ENCODE results near the gene OR52W1. TPM values are rescaled to one million over a fixed set of nuclear protein-coding genes. Genes with fewer than 3 reads are reported as not detected.
"Not testable (repeated sequence)": the region's sequence is repeated elsewhere in the genome, so short reads cannot be mapped to it uniquely, and the experiment has no call there.

The OR52W1 gene
- total RNA-seq, 2 donors from 2014 or later: not detected

DNA sequence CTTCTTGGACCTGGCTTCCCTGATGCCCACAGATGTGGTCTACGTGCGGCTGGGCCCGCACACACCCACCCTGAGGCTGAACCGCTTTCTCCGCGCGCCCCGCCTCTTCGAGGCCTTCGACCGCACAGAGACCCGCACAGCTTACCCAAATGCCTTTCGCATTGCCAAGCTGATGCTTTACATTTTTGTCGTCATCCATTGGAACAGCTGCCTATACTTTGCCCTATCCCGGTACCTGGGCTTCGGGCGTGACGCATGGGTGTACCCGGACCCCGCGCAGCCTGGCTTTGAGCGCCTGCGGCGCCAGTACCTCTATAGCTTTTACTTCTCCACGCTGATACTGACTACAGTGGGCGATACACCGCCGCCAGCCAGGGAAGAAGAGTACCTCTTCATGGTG is 41.1 kb downstream of the OR52W1 start:
- ATAC-seq (ENCODE audit: insufficient number of reproducible peaks, low FRiP score, low read depth) (no peak), DNase-seq (ENCODE audit: low spot score) (no peak)
- Histone ChIP-seq H3K27ac (no peak overlapping the region), H3K4me1 (ENCODE audit: control insufficient read depth in 1 of 2, low read depth in 2 of 2) (no peaks in the 10 kb centered on the region), H3K4me3 (no peak overlapping the region), H3K27me3 (replicated peaks; ENCODE audit: insufficient read depth) (no peaks in the 10 kb centered on the region), H3K9me3 (no peaks in the 10 kb centered on the region), H3K36me3 (no peaks in the 10 kb centered on the region)
- no peak for TF ChIP-seq CTCF (IDR thresholded peaks at IDR 0.05)

GRCh38 chr11:6240781-6241180 is 41.8 kb downstream of the OR52W1 start:
- Histone ChIP-seq H3K4me3 (no peak overlapping the region), H3K9me3 (no peaks in the 10 kb centered on the region), H3K27ac (no peak overlapping the region), H3K27me3 (replicated peaks; ENCODE audit: insufficient read depth) (no peaks in the 10 kb centered on the region), H3K4me1 (ENCODE audit: control insufficient read depth in 1 of 2, low read depth in 2 of 2) (no peaks in the 10 kb centered on the region), H3K36me3 (no peaks in the 10 kb centered on the region)
- DNase-seq (ENCODE audit: low spot score) (no peak), ATAC-seq (ENCODE audit: insufficient number of reproducible peaks, low FRiP score, low read depth) (no peak)
- TF ChIP-seq CTCF (IDR thresholded peaks at IDR 0.05): no peak

DNA sequence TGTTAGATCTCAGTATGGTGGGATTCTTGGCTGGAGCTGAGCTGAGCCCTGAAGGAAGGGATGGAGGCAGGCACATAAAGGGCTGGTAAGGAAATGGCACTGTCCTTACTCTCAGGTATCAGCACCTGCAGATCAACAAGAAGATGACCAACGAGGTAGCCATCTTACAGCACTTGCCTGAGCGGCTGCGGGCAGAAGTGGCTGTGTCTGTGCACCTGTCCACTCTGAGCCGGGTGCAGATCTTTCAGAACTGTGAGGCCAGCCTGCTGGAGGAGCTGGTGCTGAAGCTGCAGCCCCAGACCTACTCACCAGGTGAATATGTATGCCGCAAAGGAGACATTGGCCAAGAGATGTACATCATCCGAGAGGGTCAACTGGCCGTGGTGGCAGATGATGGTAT is 42.3 kb downstream of the OR52W1 start:
- H3K36me3 ChIP-seq: no peaks in the 10 kb centered on the region
- no peak for ATAC-seq (ENCODE audit: insufficient number of reproducible peaks, low FRiP score, low read depth)
- no peaks in the 10 kb centered on the region for H3K9me3 ChIP-seq
- no peaks in the 10 kb centered on the region for H3K27me3 ChIP-seq (replicated peaks; ENCODE audit: insufficient read depth)
- H3K27ac ChIP-seq: no peak overlapping the region
- no peak overlapping the region for H3K4me3 ChIP-seq
- H3K4me1 ChIP-seq (ENCODE audit: control insufficient read depth in 1 of 2, low read depth in 2 of 2): no peaks in the 10 kb centered on the region
- DNase-seq (ENCODE audit: low spot score): no peak
- TF ChIP-seq CTCF (IDR thresholded peaks at IDR 0.05): no peak

DNA sequence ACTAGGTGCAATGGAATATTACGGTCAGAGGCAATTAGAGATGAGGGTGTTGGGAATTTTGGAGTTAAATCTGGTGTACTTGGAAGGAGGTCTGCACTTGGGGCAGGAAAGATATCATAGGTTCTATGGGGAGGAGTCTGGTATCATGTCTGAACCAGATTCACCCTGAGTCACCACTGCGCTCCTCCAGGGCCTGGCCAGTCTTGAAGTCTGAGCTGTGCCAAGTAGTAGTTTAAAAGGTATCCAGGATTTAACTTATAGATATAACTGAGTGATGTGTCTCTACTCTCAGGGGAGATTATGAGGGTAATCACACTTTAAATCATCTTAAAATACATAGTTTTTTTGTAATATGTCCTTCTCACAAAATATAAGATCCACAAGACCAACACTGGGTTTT is 46.5 kb downstream of the OR52W1 start:
- no peak for DNase-seq (ENCODE audit: low spot score)
- no peak overlapping the region for H3K4me3 ChIP-seq
- no peaks in the 10 kb centered on the region for H3K9me3 ChIP-seq
- TF ChIP-seq CTCF (IDR thresholded peaks at IDR 0.05): no peak
- no peak overlapping the region for H3K27ac ChIP-seq
- no peaks in the 10 kb centered on the region for H3K36me3 ChIP-seq
- no peak for ATAC-seq (ENCODE audit: insufficient number of reproducible peaks, low FRiP score, low read depth)
- H3K27me3 ChIP-seq (replicated peaks; ENCODE audit: insufficient read depth): no peaks in the 10 kb centered on the region
- peaks cover 0 to 9% of the 10 kb centered on the region in 2 donors for H3K4me1 ChIP-seq (ENCODE audit: control insufficient read depth in 1 of 2, low read depth in 2 of 2)

DNA sequence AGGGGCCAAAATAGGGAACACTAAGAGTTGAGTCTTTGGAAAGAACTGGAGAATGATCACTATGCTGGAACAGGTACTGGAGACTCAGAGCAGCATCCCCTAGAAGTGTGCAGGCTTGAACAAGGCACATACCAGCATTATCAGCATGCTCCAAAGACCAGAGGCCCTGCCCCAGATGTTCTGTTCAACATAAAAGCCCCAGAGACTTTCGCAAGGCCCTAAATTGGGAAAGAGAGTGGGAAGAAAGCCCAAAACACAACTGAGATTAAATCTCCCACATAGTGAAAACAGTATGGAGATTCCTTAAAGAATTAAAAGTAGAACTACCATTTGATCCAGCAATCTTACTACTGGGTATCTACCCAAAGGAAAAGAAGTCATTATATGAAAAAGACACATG is 49.2 kb downstream of the OR52W1 start:
- H3K9me3 ChIP-seq: no peaks in the 10 kb centered on the region
- peaks cover 0 to 9% of the 10 kb centered on the region in 2 donors for H3K4me1 ChIP-seq (ENCODE audit: control insufficient read depth in 1 of 2, low read depth in 2 of 2)
- DNase-seq (ENCODE audit: low spot score) (no peak), ATAC-seq (ENCODE audit: insufficient number of reproducible peaks, low FRiP score, low read depth) (no peak)
- no peak for TF ChIP-seq CTCF (IDR thresholded peaks at IDR 0.05)
- no peak overlapping the region for H3K4me3 ChIP-seq
- H3K27me3 ChIP-seq (replicated peaks; ENCODE audit: insufficient read depth): no peaks in the 10 kb centered on the region
- no peaks in the 10 kb centered on the region for H3K36me3 ChIP-seq
- no peak overlapping the region for H3K27ac ChIP-seq

DNA sequence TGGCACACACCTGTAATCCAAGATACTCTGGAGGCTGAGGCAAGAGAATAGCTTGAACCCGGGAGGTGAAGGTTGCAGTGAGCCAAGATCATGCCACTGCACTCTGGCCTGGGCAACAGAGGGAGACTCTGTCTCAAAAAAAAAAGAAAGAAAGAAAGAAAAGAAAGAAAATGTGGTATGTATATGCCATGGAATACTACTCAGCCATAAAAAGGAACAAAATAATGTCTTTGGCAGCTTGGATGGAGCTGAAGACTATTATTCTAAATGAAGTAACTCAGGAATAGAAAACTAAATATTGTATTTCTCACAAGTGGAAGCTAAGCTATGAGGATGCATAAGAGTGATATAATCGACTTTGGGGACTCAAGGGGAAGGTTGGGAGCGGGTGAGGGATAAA is 49.9 kb downstream of the OR52W1 start:
- H3K4me3 ChIP-seq; ATAC-seq (ENCODE audit: insufficient number of reproducible peaks, low FRiP score, low read depth); H3K4me1 ChIP-seq (ENCODE audit: control insufficient read depth in 1 of 2, low read depth in 2 of 2); H3K36me3 ChIP-seq; H3K9me3 ChIP-seq; H3K27me3 ChIP-seq (replicated peaks; ENCODE audit: insufficient read depth); H3K27ac ChIP-seq; DNase-seq (ENCODE audit: low spot score): not testable (repeated sequence)
